Breast epithelium (tissue), 4 donors: ENCODE measurements around the gene DNASE1L1. TPM values are rescaled to one million over a fixed set of nuclear protein-coding genes. Genes with fewer than 3 reads are reported as not detected.
"Not testable (repeated sequence)": the region's sequence is repeated elsewhere in the genome, so short reads cannot be mapped to it uniquely, and the experiment has no call there.

ENCODE experiments used
- DNase-seq, 2 donors: peaks; one replicate each; pipeline ENCODE4 v3.0.0-alpha.2; 2019; ENCODE audit warnings: low spot score in 2 of 2
- H3K27ac ChIP-seq, 2 donors: fragments of 200-600 bp; sonication (generic) in 1 of 2; one replicate each; pipeline ENCODE4 v1.5.1; 2016 to 2019; ENCODE audit warnings: mild to moderate bottlenecking in 1 of 2
- H3K27me3 ChIP-seq, 2 donors: fragments of 200-600 bp; sonication (generic) in 1 of 2; one replicate each; pipeline versions ENCODE4 v1.5.1 to v1.6.0; 2017 to 2019; ENCODE audit warnings: control low read depth in 1 of 2, mild to moderate bottlenecking in 1 of 2
- H3K36me3 ChIP-seq: fragments of 200-600 bp; one replicate; pipeline ENCODE4 v1.5.1; 2019
- H3K4me1 ChIP-seq, 2 donors: fragments of 200-600 bp; sonication (generic); one replicate each; pipeline ENCODE4 v1.5.1; 2016 to 2019; ENCODE audit warnings: control low read depth in 1 of 2
- H3K4me3 ChIP-seq, 3 donors: fragments of 200-600 bp; sonication (generic); 1 replicate in 2 of 3; 2 replicates in 1 of 3; pipeline ENCODE4 v1.5.1; 2016 to 2019; ENCODE audit warnings: mild to moderate bottlenecking in 3 of 3, moderate library complexity in 2 of 3
- H3K9me3 ChIP-seq, 2 donors: fragments of 200-600 bp; sonication (generic) in 1 of 2; one replicate each; pipeline ENCODE4 v1.5.1; 2016 to 2019; ENCODE audit warnings: control low read depth in 1 of 2
- CTCF ChIP-seq, 3 donors: fragments of 450-650 bp; IDR thresholded peaks; one replicate each; pipeline ENCODE4 v1.5.1; 2016 to 2017; ENCODE audit warnings: antibody characterized with exemption in 3 of 3, mild to moderate bottlenecking in 3 of 3, moderate library complexity in 3 of 3
- POLR2A ChIP-seq: fragments of 450-650 bp; IDR thresholded peaks from one replicate; pipeline ENCODE4 v1.6.1; 2016; ENCODE audit warnings: antibody characterized with exemption, mild to moderate bottlenecking, moderate library complexity
- POLR2AphosphoS5 ChIP-seq, 3 donors: sonication (generic); formaldehyde crosslinking; IDR thresholded peaks; one replicate each; pipeline ENCODE4 v1.6.1; 2017; ENCODE audit warnings: antibody characterized with exemption in 3 of 3
- intact Hi-C: fragments of 100-400 bp; cut with DNase I; formaldehyde crosslinking; loops from one replicate; pipeline ENCODE4 v1.15.1; 2023; ENCODE audit warnings: low total_unique reads
- total RNA-seq, 3 donors: library from RNA; depleted of rRNA; stranded (reverse); fragments of >200 nt; gene quantifications; one replicate each; pipeline ENCODE4 v1.1.0, GENCODE V29; 2016

The DNASE1L1 gene
- total RNA-seq, 3 donors from 2014 or later: 26.2 to 44.3 (median 26.9) TPM

GRCh38 chrX:154398668-154399526, 10.2 kb downstream of the DNASE1L1 start:
- intact Hi-C loops: no loop called here
- no peaks in the 10 kb centered on the region for H3K4me1 ChIP-seq
- no peaks in the 10 kb centered on the region for H3K9me3 ChIP-seq
- DNase-seq: peak; percentile 82 to 86
- TF ChIP-seq CTCF (IDR thresholded peaks at IDR 0.05) (peak; percentile 67 to 81 (median 71)), POLR2AphosphoS5 (IDR thresholded peaks at IDR 0.05) (no peak)
- peak overlapping the region; percentile 96 to 97 for H3K27ac ChIP-seq
- peak overlapping the region; percentile 69 to 84 (median 72) for H3K4me3 ChIP-seq
- H3K36me3 ChIP-seq: no peaks in the 10 kb centered on the region
- peaks cover 0 to 13% of the 10 kb centered on the region in 2 donors for H3K27me3 ChIP-seq

- Histone ChIP-seq H3K36me3 (no peaks in the 10 kb centered on the region), H3K4me1 (no peaks in the 10 kb centered on the region), H3K4me3 (peak within 1 kb of the TSS; percentile 69 to 84 (median 72)), H3K27me3 (peaks cover 0 to 13% of the 10 kb centered on the region in 2 donors), H3K9me3 (no peaks in the 10 kb centered on the region), H3K27ac (peak within 1 kb of the TSS; percentile 96 to 97)
- TF ChIP-seq POLR2AphosphoS5 (IDR thresholded peaks at IDR 0.05) (peak; percentile 98 to 100 (median 99)), POLR2A (peak; percentile 93), CTCF (IDR thresholded peaks at IDR 0.05) (no peak)
- peak; percentile 91 to 96 for DNase-seq
- intact Hi-C loops: no loop called here
Measured at GRCh38 chrX:154397888-154398667, 11.0 kb downstream of the DNASE1L1 start, which contains the start of gene RPL10. Gene RPL10, plus strand, starts transcription at chrX:154398377. Its CDS starts 143 bp downstream, at chrX:154398520.

- intact Hi-C loops: no loop called here
- no peak for TF ChIP-seq POLR2AphosphoS5 (IDR thresholded peaks at IDR 0.05)
- no peak for TF ChIP-seq POLR2A
- no peak for TF ChIP-seq CTCF (IDR thresholded peaks at IDR 0.05)
Measured at GRCh38 chrX:154396973-154397887, 11.8 kb downstream of the DNASE1L1 start.

GRCh38 chrX:154396363-154396762, 12.7 kb downstream of the DNASE1L1 start:
- intact Hi-C loops: not testable (repeated sequence)

More at GRCh38 chrX:154396973-154397887, 11.8 kb downstream of the DNASE1L1 start:
- no peaks in the 10 kb centered on the region for H3K4me1 ChIP-seq
- H3K4me3 ChIP-seq: peak overlapping the region; percentile 69 to 84 (median 72)
- H3K36me3 ChIP-seq: no peaks in the 10 kb centered on the region
- DNase-seq: peak; percentile 55 to 78
- H3K27ac ChIP-seq: peak overlapping the region; percentile 96 to 97
- H3K9me3 ChIP-seq: no peaks in the 10 kb centered on the region
- peaks cover 0 to 9% of the 10 kb centered on the region in 2 donors for H3K27me3 ChIP-seq

GRCh38 chrX:154389812-154390747, 19.0 kb downstream of the DNASE1L1 start:
- intact Hi-C loops, H3K4me1 ChIP-seq, H3K27me3 ChIP-seq, H3K36me3 ChIP-seq, DNase-seq, H3K9me3 ChIP-seq: not testable (repeated sequence)
- peak overlapping the region in 1 of 2 donors; percentile 77 for H3K27ac ChIP-seq
- H3K4me3 ChIP-seq: peak overlapping the region in 2 of 3 donors; percentile 38 to 49

More at GRCh38 chrX:154396363-154396762, 12.7 kb downstream of the DNASE1L1 start:
- H3K27ac ChIP-seq, H3K9me3 ChIP-seq, DNase-seq, H3K4me3 ChIP-seq, H3K27me3 ChIP-seq, H3K36me3 ChIP-seq, H3K4me1 ChIP-seq: not testable (repeated sequence)

GRCh38 chrX:154388649-154389048, 20.4 kb downstream of the DNASE1L1 start:
- H3K9me3 ChIP-seq, H3K27me3 ChIP-seq, H3K4me3 ChIP-seq, H3K27ac ChIP-seq, H3K4me1 ChIP-seq, DNase-seq, H3K36me3 ChIP-seq, intact Hi-C loops: not testable (repeated sequence)

GRCh38 chrX:154388094-154388493, 21.0 kb downstream of the DNASE1L1 start:
- H3K36me3 ChIP-seq, H3K27ac ChIP-seq, H3K27me3 ChIP-seq, DNase-seq, H3K9me3 ChIP-seq, H3K4me3 ChIP-seq, intact Hi-C loops, H3K4me1 ChIP-seq: not testable (repeated sequence)
